HG02588 (cell line): ENCODE results near the gene C11orf16.
"Not testable (repeated sequence)": the region's sequence is repeated elsewhere in the genome, so short reads cannot be mapped to it uniquely, and the experiment has no call there.

Experiments used
- ATAC-seq: cut with Tn5 transposase; IDR thresholded peaks from one replicate; pipeline ENCODE4 v1.9.1; 2021; ENCODE audit warnings: mild to moderate bottlenecking, moderate library complexity; ENCODE audit not compliant: unreplicated experiment

Gene C11orf16

DNA sequence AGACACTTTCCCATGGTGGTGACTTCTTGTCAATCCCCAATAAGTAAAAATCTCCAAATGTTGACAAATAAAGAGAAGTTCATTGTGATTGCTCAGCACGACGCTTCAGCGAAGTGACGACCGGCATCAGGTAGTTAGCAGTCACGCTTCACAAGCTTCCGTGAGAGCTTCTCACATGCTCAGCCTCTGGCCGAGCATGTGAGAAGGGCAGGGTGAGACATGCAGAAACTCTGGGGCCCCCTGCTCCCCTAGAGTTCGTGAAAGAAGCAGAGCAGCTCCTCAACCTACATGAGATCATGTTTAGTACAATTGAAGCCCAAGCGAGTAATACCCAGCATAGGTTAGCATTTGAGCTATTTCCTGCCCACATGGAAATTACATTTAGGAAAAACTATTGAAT is 4.4 kb upstream of the C11orf16 start:
- ATAC-seq, result peak; percentile 55

DNA sequence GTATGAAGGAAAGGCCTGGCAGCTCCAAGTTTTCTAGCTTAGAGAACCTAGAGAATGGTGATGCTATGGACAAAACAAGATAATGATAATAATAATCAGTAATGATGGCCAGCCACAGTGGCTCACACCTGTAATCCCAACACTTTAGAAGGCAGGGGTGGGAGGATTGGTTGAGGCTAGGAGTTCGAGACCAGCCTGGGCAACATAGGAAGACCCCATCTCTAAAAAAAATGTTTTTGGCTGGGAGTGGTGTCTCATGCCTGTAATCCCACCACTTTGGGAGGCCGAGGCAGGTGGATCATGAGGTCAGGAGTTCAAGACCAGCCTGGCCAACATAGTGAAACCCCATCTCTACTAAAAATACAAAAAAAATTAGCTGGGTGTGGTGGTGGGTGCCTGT is 3.0 kb upstream of the C11orf16 start:
- not testable (repeated sequence) for ATAC-seq

DNA sequence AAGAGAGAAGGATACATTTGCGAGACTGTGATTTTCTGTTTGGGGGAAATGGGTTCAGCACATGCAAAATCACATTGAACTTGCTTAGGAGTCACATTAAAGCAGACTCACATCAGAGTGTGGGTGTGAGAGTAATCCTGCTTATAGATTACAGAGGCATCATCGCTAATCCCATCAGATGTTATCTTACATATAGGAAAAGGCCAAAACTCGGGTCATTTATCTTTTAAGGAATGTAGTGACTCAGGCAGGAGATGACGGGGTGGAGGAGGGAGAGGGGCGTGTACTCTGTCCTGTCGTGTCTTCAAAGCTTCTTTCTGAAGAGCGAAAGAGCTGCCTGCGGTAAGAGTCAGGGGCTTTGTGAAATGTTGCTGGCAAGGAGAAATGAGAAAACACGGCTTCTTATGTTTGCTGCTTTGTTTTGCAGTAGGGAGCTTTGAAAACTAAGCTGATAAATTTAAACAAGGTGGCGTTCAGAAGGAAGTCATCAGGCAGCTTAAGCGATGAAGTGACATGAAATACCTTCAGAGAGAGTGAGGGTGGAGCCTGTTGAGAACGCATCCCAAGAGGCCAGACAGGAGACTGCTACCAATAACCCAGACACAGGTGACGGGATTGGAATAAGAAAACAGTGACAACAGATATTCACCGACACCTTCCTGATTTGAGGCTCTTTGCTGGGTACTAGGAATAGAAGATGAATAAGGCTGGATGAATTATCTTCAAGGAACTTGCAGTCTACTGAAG is 2.2 kb upstream of the C11orf16 start:
- no peak for ATAC-seq

DNA sequence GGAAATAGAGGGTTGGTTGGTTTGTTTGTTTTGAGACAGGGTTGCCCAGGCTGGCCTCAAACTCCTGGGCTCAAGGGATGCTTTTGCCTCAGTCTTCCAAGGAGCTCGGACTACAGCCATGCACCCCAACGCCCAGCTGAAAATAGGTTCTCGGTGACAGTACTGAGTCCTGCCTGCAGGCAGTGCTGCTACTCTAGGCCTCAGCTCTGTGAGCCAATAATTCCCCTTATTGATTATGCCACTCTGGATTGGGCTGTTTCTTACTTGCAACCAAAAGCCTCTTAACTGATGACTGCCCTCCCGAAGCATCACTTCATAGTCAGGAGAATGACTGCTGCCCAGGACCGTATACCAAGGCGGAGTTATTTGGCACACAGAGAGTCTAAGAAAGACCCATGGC is 1.2 kb upstream of the C11orf16 start:
- ATAC-seq, result no peak

DNA sequence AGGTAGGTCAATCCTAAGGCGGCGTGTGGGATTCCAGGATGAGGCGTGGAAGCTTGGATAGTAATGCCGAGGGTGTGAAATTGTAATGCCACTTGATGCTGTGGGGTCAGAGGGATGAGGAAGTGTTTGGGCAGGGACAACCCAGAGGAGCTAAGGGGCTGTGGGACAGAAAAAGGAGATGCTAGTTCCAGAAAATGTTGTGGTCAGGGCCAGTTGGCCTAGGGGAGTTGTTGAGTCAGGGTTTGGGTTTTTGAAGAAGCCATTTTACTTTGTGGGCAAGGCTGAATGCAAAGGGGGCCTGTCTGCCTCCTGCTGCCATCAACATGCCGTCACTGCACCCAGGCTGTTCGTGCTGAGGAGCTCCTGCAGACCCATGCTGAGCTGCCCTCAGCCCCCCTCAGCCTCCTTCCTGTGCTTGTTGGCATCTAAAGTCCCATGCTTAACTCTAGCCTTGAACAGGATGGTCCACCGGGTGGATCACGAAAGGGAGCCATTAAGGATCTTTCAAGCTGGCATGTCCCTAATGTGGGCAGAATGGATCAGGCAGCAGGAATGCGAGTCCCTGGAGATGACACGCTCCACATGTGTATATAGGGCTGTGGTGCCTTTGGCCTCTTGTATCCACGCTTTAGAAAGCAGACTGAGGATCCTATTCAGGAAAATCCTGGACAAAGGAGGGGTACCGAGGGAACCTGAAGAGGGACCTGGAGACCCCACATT is 2.1 kb downstream of the C11orf16 start:
- ATAC-seq, result no peak

DNA sequence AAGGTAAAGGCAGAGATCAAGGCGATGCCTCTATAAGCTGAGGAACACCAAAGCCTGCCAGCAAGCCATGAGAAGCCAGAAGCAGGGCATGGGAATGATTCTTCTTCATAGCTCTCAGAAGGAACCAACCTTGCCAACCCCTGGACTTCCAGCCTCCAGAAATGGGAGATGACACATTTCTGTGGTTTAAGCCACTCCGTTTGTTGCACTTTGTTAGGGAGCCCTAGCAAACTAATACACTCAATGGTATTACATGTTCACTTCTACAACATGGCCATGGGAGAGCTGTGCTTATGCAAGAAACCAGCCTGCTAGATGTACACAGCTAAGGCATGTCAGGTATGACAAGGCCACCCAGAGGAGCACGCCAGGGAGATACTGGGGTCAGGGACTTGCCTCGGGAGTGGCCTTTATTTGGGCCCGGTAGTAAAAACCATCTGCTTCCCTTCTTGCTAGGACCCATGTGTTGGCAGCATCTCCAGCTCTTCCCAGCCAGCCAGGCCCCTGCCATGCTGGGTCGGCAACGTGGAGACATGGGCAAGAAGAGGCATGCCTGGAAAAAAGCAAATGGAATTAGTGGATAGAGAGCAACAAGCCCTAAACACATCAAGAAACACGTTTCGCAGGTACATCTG is 3.6 kb downstream of the C11orf16 start:
- ATAC-seq, result no peak

DNA sequence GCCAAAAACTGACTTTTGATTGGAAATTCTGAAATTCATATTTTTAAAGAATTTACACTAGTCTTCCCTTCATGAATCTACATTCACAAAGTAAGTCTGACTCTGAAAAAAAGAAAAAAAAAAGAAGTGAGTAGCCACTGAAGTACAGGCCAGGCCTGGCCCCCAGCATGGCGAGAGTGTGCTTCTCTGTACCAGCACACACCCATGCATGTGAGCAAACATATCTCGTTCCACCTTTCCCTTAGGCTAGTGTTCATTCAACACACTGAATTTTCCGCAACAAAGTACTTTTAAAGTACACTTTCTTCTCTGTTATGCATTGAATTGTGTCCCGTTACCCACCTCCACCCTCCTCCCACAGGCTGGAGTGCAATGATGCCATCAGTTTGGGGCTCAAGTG is 4.5 kb downstream of the C11orf16 start:
- ATAC-seq, result no peak

DNA sequence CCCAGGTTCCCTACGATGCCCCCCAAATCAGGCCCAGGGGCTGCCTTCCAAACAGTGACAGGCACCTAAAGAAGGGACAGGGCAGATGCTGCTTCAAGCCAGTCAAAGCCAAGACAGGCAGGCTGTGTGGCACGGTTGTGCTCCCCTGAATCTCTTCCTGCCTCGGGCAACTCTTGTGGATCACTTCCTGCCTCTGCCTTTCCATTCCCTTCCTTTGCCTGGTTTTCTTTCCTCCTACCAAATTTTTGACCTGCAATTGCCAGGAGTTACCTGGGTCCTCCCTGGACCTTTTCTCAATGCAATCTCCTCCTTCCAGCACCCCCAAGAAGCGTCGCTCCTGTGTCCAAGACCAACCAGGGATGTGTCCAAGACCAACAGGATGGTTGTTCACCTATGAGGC is 5.5 kb downstream of the C11orf16 start:
- no peak for ATAC-seq

DNA sequence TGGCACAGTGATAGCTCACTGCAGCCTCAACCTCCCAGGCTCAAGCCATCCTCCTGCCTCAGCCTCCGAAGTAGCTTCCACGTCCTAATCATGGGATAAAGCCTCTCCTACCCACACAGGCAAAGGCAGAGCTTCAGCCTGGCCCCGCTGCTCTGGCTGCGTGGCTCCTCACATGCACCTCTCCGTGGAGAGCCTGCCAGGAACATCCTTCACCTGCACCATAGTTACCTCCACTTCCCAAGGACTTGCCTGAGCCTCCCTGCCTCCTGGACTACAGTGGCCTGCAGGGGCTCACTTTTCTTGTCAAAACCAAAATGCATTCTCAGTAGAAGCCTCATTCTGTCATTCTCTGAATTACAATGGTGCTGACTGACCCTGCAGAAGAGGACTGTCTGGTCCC is 6.5 kb downstream of the C11orf16 start:
- ATAC-seq, result no peak

DNA sequence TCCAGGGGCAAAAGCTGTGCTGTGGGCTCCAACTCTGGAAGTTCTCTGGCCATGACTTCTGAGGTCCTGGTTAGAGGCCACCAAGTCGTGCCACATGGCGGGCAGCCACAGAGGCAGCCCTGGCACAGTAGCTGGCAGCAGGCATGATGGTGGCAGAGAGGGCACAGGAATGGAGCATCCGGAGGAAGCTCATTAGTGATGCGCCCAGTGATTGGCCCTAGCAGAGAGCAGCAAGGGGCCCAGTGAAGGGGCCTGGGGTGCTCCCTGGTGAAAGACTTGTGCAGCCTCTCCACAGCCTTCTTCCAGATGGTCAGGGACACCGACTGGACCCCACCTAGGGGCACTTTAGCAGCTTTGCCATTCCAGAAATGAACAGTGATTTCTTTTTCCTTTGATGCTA is 7.0 kb downstream of the C11orf16 start:
- no peak for ATAC-seq

DNA sequence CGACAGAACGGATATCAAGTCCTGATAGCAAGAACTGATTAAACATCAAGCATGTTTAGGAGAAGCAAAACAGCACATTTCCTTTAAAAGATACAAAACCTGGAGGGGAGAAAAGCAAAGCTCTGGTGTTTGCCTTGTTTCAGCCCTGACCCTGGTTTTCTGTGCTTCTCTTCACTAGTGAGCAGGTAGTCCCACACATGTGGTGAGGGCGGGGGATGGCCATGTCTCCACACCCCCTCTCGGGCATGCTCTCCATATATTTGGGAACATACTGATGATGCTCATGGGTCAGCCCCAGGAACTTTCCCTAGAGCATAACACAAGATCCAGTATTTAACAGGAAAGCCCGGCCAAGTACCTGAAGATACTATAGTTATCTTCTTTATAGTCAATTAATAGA is 10.1 kb downstream of the C11orf16 start:
- no peak for ATAC-seq

DNA sequence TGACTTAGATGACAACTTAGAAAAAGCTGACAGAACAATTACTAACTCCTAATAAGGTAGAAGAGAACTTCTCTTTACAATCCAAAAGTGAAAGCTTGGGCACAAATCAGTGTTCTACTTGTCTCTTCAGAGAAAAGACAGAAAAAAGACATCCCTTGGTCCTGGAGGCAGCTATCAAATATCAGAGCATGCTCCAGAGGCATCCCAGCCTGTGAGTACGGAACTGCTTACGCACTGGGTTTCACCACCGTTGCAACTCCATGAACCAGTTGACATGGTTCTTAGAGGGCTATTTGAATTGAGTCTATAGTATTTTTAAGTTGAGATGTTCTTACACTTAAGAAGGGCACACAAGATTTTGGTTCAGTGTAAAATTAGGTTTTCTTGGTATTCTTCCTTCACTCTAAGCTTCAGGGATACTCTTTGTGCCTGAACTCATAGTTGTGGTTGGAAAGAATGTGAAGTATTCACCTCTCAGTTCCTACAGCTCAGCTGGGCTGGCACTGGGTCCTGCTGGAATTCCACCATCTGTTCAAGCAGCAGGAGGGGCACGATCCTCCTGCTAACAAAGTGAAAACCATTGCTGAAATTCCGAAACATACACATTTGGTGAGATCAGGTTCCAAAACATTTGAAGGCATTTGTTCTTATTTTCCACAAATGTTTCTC is 15.5 kb downstream of the C11orf16 start:
- no peak for ATAC-seq

DNA sequence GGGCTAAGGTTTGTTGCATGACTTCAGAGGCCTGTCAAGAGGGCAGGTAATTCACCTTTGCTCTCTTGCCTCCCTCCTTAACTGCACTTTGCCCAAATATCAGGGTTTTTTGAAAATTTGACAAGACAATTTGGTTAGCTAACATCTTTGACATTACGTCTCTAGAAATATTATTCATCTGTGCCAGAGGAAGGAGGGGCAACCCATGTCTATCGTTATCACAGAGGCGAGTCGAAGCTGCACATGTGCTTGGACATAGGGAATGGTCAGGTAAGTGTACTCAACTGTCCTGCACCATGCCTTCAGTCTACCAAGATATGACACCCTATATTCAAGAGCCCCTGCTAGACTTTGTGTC is 18.1 kb downstream of the C11orf16 start:
- ATAC-seq, result no peak

DNA sequence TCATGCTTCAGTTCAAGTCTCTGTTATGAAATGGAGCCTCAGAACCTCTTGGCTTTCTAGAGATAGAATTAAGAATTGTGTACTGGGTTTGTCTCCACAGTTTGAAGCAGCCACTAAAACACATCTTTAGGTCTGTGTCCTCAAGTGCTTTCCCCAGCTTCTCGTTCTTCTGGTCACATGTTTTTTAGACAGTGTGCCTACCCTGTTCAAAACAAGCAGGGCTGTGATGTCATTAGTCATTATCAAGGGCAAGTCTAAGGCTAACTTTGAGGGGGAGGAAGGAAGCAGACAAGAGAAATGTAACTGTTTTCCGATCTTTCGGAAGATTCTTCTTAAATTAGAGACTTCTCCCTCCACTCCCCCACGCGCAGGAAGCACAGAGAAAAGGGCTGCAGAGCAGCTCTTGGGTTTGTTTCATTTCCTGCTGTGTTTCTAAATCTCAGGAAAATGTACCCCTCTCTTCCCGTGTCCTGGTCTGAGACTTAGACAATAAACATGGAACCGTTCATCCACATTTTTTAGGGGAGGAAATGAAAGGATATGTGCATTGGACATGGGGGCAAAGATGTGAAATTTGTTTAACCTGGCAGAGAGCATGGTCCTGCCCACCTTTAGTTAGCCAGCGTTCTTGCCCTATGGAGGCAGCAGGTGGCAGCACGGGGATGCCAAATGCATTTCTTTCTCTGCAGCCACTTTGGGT is 18.6 kb downstream of the C11orf16 start:
- ATAC-seq, result no peak

DNA sequence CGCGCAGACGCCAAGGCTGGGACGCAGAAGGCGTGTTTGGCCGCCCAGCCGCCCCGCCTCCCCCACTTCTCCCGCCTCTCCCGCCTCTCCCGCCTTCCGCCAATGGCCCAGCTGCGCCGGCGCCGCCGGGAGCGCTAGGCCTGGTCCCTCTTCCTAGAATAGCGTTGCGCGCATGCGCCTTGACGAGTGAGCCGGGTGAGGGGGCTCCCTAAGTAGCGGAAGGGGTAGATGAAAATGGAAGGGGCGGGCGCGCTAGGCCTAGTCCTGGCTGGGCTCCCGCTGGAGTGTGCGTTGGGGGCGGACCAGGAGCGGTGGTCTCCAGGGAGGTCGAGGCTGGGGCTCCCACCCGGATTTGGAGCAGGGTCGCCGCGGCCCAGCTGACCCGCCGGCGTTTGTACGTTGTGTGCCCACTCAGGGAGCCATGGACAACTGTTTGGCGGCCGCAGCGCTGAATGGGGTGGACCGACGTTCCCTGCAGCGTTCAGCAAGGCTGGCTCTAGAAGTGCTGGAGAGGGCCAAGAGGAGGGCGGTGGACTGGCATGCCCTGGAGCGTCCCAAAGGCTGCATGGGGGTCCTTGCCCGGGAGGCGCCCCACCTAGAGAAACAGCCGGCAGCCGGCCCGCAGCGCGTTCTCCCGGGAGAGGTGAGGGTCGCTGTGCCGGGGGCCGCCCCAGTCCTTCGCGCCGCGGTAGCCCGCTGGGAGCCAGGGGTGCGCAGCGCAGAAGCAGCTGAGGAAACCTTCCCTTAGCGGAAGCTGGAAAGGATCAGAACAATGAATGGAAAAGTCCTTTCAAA is 21.5 kb downstream of the C11orf16 start, which contains the start of gene AKIP1:
TSS of gene AKIP1 (plus strand) at position 161 of the 795 bp plus-strand sequence. CDS start at position 422, 261 bp downstream.
- ATAC-seq, result peak; percentile 75

DNA sequence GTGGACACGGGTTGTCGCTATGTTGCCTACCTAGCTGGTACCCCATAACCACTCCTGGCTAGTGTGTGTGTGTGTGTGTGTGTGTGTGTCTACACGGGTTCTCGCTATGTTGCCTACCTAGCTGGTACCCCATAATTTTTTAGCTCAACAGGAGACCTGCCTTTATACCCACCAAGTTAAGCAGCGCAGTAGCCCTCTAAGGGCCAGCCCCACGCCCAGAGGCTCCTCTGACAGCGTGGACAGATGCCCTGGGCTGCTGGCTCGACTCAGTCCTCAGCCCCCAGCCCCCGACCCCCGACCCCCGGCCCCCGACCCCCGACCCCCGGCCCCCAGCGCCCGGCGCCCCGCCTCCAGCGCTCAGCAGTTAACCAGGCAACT is 22.1 kb downstream of the C11orf16 start:
- peak; percentile 17 for ATAC-seq

DNA sequence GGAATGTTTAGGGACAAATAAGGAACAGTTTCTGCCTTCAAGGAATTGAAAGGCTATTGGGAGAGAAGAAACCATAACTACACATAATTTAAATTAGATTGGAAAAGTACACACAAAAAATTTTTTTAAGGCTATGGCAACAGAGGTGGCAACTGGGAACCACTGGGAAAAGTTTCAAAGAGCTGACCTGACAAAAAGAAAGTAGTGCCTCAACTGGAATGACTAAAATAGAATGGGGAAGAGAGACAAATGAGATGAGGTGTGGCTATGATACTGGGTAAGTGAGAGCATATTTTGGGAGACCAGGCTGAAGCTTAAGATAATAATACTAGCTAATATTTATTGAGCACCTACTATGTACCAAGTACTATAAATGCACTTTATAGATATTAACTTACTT is 24.6 kb downstream of the C11orf16 start:
- ATAC-seq, result no peak

DNA sequence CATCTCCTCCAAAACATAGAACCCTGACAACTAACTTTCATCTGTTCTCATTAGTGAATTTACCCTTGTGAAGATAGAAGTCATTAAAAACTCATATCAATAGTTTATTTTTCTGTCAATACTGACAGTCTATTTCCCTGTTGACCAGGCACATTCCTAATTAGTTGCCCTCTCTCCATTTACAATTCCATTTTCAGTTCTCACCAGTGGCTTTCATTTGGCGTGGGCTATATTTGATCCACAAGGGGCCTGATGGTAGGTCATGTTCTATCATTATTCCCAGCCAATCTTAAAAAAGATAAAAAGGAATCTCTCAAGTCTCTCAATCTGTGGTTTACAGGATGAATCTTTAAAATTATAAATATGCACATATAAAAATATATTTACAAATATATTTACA is 25.6 kb downstream of the C11orf16 start:
- no peak for ATAC-seq

DNA sequence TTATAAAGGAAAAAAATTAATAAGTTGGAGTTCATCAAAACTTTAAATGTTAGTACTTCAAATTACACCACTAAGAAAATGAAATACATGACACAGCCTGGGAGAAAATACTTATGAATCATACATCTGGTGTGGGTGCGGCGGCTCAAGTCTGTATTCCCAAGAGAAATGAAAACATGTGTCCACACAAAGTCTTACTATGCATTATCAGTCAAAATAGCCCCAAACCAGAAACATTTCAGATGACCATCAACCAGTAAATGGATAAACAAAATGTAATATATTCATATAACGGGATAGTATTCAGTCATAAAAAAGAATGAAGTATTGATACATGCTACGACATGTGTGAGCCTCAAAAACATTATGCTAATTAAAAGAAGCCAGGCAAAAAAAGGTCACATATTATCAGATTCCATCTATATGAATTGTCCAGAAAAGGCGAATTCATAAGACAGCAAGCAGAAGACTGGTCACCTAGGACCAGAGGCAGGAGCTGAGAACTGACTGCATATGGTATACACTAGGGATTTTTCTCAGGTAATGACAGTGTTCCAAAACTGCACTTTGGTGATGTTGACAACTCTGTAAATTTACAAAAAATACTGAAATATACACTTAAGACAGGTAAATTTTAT is 27.1 kb downstream of the C11orf16 start:
- no peak for ATAC-seq
